ENCODE measurements around the gene SERPINE2. TPM values are rescaled to one million over a fixed set of nuclear protein-coding genes. Genes with fewer than 3 reads are reported as not detected.

SERPINE2 gene
- total RNA-seq, result 10 to 100 TPM; 13.6 to 19.2 TPM

- DNase-seq, result peak; percentile 59
- H3K4me3 ChIP-seq, result peak within 1 kb of the TSS; percentile 75
- intact Hi-C loops (cut with DNase I), result loop anchor here (2.0 to 5.0 kb wide), 2 partner anchors 46 to 243 kb away; no protein-coding TSS in a partner anchor
- H3K27me3 ChIP-seq, result no peaks in the 10 kb centered on the region
- no peaks in the 10 kb centered on the region for H3K9me3 ChIP-seq
- H3K27ac ChIP-seq, result no peak within 1 kb of the TSS
- no peaks in the 10 kb centered on the region for H3K36me3 ChIP-seq
- peak within 1 kb of the TSS in 1 of 2 donors; percentile 61 for H3K9ac ChIP-seq (ENCODE audit: low read depth in 2 of 2, low read length in 2 of 2)
- peak; percentile 24 for TF ChIP-seq CTCF (IDR thresholded peaks at IDR 0.05)
- H3K4me1 ChIP-seq, result peaks cover 7% of the 10 kb centered on the region
These were observed at the start of gene SERPINE2 for GRCh38 chr2:224039080-224039769. Gene SERPINE2, minus strand, starts transcription at chr2:224039286. Its CDS starts 37,386 bp downstream, at chr2:224001900.

DNA sequence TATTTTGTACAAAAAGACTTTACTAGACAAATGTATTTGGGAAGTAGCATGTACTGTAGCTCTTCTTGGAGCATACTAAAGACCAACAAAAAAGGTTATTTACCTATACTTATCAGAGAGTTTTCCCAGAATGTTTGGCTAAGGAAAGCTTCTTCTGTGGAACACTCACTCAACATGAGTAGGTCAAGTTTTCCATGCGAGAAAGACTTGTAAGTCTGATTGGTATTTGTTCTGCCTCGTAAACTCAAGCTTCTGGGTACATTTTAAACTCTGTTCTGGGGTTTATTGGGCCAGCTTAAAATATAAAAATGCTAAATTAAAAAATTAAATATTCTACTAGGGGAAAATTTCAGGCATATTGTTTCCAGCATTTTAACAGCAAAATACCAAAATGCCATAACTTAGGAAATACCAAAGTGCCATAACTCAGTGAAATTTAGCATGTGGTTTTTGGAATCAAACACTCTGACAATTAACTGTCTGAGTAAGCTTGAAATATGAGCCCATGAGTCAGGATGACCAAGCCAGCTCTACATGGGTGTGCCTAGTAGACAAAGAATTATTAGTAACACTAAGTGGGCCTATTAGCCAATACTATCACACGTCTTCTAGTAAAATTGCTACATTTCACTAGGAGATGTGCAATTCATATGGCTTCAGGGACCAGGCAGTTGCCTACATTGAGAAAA is 47.3 kb upstream of the SERPINE2 start:
- H3K36me3 ChIP-seq, result no peaks in the 10 kb centered on the region
- no peak for DNase-seq
- H3K9me3 ChIP-seq, result no peaks in the 10 kb centered on the region
- TF ChIP-seq CTCF (IDR thresholded peaks at IDR 0.05), result no peak
- intact Hi-C loops (cut with DNase I), result loop anchor here (10.0 kb wide), 1 partner anchor 58 kb away; no protein-coding TSS in a partner anchor
- no peak overlapping the region for H3K9ac ChIP-seq (ENCODE audit: low read depth in 2 of 2, low read length in 2 of 2)
- H3K27me3 ChIP-seq, result no peaks in the 10 kb centered on the region
- no peaks in the 10 kb centered on the region for H3K4me1 ChIP-seq
- no peak overlapping the region for H3K27ac ChIP-seq
- H3K4me3 ChIP-seq, result no peak overlapping the region

DNA sequence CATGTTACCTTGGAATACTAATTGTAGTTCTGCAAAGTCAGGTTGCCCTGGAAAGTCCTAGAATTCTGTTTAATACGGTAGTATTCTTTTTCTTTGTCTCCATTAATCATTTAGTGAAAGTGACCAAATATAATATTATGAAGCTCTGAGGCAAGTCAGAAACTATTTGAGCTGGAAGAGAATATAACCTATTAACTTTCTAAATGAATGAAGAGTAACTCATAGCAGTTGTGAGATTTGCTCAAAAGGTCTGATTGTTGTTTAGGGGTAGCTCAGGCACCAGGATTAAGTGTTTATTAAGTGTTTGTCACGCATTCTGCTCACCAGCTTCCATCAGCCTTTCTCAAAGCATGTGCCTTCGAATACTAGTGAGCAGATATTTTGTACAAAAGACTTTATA is 46.7 kb upstream of the SERPINE2 start:
- H3K9me3 ChIP-seq, result no peaks in the 10 kb centered on the region
- H3K4me3 ChIP-seq, result no peak overlapping the region
- TF ChIP-seq CTCF (IDR thresholded peaks at IDR 0.05), result no peak
- H3K27me3 ChIP-seq, result no peaks in the 10 kb centered on the region
- no peak overlapping the region for H3K27ac ChIP-seq
- H3K4me1 ChIP-seq, result no peaks in the 10 kb centered on the region
- DNase-seq, result no peak
- H3K36me3 ChIP-seq, result no peaks in the 10 kb centered on the region
- intact Hi-C loops (cut with DNase I), result loop anchor here (10.0 kb wide), 1 partner anchor 59 kb away; no protein-coding TSS in a partner anchor
- H3K9ac ChIP-seq (ENCODE audit: low read depth in 2 of 2, low read length in 2 of 2), result no peak overlapping the region

DNA sequence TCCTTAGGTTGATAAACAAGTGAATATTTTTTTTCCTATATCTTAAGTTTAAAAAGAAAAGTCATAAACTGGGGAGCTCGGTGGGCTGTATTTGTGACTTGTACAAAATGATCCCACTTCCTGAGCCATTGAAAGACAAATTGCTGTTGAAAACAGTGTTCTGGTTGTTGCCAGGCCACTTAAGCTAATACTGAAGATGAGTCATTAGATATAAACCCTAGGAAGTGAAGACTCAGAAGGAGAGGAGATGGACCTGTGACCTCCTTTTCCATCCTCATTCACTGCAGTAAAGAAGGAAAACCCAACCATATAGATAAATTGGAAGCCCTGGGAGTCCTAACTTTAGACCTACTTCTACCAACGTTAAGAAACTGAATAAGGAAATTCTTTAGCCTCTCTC is 46.2 kb upstream of the SERPINE2 start:
- Histone ChIP-seq H3K27me3 (no peaks in the 10 kb centered on the region), H3K9me3 (no peaks in the 10 kb centered on the region), H3K9ac (ENCODE audit: low read depth in 2 of 2, low read length in 2 of 2) (no peak overlapping the region), H3K27ac (no peak overlapping the region), H3K4me1 (no peaks in the 10 kb centered on the region), H3K4me3 (no peak overlapping the region), H3K36me3 (no peaks in the 10 kb centered on the region)
- intact Hi-C loops (cut with DNase I), result loop anchor here (10.0 kb wide), 1 partner anchor 60 kb away; no protein-coding TSS in a partner anchor
- no peak for DNase-seq
- no peak for TF ChIP-seq CTCF (IDR thresholded peaks at IDR 0.05)

DNA sequence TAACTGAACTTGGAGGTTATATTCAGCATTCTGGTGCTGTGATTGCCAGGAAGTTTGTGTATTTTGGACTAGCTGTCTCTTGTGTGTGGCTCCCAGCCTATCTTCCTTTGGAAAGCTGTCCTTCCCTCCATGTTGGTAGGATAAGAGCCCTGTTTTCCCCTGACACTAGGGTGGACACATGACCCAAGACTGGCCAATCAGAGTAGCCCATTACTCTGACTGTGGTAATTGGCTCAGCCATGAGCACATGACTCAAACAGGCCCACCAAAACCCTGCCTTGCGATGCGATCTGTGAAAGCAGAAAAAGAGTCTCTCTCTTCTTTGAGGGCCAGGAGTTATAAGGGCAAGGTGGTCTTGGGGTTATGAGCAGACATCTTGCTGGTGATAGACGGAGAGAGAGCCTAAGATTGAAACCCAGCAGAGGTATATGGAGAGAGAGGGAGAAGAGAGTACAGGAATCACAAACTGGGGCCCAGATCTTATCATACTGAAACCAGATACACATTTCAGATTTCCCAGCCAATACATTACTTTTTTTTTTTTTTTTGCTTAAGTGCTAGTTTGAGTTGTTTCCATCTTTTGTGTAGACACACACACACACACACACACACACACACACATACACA is 45.3 kb upstream of the SERPINE2 start:
- DNase-seq, result no peak
- Histone ChIP-seq H3K9me3 (no peaks in the 10 kb centered on the region), H3K27me3 (no peaks in the 10 kb centered on the region), H3K27ac (peak overlapping the region; percentile 53), H3K36me3 (no peaks in the 10 kb centered on the region), H3K9ac (ENCODE audit: low read depth in 2 of 2, low read length in 2 of 2) (no peak overlapping the region), H3K4me3 (no peak overlapping the region), H3K4me1 (no peaks in the 10 kb centered on the region)
- no peak for TF ChIP-seq CTCF (IDR thresholded peaks at IDR 0.05)
- intact Hi-C loops (cut with DNase I), result loop anchor here (10.0 kb wide), 1 partner anchor 60 kb away; no protein-coding TSS in a partner anchor

All from colonic mucosa (tissue), 4 donors.